CD4-positive, alpha-beta T cell treated with Interleukin-15 for 1 hour (primary cell): Measurements from ENCODE around the gene OR2W3.

ENCODE experiments used
- DNase-seq: peaks from one replicate; pipeline ENCODE4 v3.0.0-alpha.2; 2020

OR2W3 gene

GRCh38 chr1:247923941-247924340 is 28.6 kb downstream of the OR2W3 start:
- DNase-seq = no peak

GRCh38 chr1:247924868-247925267 is 29.5 kb downstream of the OR2W3 start, which contains the start of gene OR2AJ1:
OR2AJ1 (plus strand) TSS chr1:247924889; CDS start chr1:247933769, 8,880 bp downstream.
- no peak for DNase-seq

GRCh38 chr1:247933989-247934388 is 38.6 kb downstream of the OR2W3 start:
- no peak for DNase-seq

GRCh38 chr1:247935781-247936180 is 40.4 kb downstream of the OR2W3 start:
- DNase-seq = no peak

GRCh38 chr1:247936415-247936814 is 41.0 kb downstream of the OR2W3 start:
- DNase-seq = no peak

- DNase-seq = peak; percentile 86
These were observed 41.8 kb downstream of the OR2W3 start for GRCh38 chr1:247936965-247937734.

GRCh38 chr1:247942624-247943023 is 47.2 kb downstream of the OR2W3 start:
- no peak for DNase-seq
